ENCODE results near the gene EVI5.
A peak's percentile ranks its signal among the peaks of the same experiment; 100 is the strongest.
"Not testable (repeated sequence)": the region's sequence is repeated elsewhere in the genome, so short reads cannot be mapped to it uniquely, and the experiment has no call there.

Gene EVI5

GRCh38 chr1:92747735-92748134 is 37.2 kb downstream of the EVI5 start:
- no peak for DNase-seq

GRCh38 chr1:92746255-92746654 is 38.7 kb downstream of the EVI5 start:
- not testable (repeated sequence) for DNase-seq

- peak; percentile 64 for DNase-seq
Measured at GRCh38 chr1:92743221-92743620, 41.7 kb downstream of the EVI5 start.

GRCh38 chr1:92739669-92740524 is 45.0 kb downstream of the EVI5 start:
- no peak for DNase-seq

DNA sequence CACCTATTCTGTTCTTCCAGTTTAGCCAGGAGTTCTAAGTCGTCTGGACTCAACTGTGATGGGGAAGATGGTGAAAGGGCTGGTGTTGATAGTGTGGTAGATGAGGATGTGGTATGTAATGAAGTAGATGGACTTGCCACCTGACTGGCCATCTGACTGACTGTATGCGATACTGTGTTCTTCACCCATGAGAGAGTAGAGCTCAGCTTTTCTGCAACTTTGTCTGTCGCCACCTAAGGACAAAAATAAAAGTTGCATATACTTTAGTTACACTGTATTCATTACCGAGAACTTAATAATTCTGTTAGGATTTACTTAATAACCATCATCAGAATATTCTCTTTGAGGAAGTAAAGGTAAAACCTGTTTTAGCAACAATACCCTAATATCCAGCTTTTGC is 48.5 kb downstream of the EVI5 start:
- DNase-seq = no peak

- DNase-seq = peak; percentile 16
Measured at GRCh38 chr1:92730476-92730875, 54.4 kb downstream of the EVI5 start.

DNA sequence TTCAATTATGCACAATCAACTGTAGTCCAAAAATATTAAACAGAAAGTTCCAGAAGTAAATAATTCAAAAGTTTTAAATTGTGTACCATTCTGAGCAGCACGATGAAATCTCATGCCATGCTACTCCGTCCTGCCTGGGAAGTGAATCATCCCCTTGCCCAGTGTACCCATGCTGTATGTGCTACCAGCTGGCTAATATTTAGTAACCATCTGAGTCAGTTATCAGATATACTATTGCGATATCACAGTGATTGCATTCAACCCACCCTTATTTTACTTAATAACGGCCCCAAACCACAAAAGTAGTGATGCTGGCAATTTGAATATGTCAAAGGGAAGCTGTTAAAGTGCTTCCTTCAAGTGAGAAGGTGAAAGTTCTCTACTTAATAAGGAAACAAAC is 56.2 kb downstream of the EVI5 start:
- DNase-seq = peak; percentile 8

DNA sequence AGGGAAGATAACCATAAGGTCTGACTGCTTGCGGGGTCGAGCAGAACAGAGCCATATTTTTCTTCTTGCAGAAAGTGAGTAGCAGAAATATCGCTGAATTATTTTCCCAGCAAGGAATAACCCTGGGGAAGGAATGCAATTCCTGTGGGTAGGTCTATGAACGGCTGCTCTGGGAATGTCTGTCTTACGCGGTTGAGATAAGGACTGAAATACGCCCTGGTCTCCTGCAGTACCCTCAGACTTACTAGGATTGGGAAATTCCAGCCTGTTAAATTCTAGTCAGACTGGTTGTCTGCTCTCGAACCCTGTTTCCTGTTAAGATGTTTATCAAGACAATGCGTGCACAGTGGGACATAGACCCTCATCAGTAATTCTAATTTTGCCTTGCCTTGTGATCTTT is 61.2 kb downstream of the EVI5 start:
- DNase-seq = not testable (repeated sequence)

GRCh38 chr1:92721886-92722285 is 63.0 kb downstream of the EVI5 start:
- DNase-seq = no peak

DNA sequence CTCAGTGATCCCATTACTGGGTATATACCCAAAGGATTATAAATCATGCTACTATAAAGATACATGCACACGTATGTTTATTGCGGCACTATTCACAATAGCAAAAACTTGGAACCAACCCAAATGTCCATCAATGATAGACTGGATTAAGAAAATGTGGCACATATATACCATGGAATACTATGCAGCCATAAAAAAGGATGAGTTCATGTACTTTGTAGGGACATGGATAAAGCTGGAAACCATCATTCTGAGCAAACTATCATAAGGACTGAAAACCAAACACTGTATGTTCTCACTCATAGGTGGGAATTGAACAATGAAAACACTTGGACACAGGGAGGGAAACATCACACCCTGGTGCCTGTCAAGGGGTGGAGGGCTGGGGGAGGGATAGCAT is 63.8 kb downstream of the EVI5 start:
- DNase-seq = not testable (repeated sequence)

- DNase-seq = not testable (repeated sequence)
Measured at GRCh38 chr1:92715476-92715951, 69.4 kb downstream of the EVI5 start.

DNA sequence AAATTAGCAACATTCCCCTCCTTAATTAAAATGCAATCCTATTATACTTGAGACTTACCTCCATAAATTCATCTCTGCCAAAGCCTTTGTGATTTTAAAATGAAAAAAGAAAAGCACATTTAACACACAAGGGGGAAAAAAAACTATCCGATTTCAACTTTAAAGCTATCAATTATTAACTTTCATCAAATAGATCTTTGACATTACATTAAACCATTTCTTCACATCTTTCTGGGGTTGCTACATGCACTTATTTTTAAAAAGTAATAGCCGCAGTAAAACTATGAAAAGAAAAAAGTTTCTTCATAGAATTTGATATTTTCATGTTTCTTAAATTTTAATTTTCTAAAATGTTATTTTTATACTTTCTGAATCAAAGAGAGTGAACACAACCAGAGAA is 71.0 kb downstream of the EVI5 start:
- DNase-seq = no peak

DNA sequence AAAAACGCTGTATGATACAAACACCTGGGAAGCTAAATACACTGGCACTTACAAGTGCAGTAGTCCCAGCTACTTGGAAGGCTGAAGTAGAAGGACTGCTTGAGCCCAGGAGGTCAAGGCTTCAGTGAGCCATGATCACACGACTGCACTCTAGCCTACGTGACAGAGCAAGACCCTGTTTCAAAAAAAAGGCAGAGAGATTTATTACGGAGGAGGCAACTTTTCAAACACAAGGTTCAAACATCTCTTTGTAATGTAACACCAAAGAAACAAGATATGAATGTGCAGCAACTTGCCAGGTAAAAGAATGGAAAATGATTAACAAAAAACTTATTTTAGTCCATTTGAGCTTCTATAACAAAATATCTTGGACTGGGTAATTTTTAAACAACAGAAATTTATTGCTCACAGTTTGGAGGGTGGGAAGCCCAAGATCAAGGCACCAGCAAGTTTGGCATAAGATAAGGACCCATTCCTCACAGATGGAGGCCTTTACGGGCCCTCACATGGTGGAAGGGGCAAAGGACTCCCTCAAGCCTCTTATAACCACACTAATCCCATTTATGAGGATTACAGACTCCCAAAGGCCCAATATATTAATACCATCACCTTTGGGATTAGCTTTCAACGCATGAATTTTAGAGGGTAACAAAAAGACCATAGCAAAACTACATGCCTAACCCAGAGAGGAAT is 73.3 kb downstream of the EVI5 start:
- DNase-seq = no peak

- peak; percentile 2 for DNase-seq
Measured at GRCh38 chr1:92709738-92710137, 75.2 kb downstream of the EVI5 start.

- peak; percentile 25 for DNase-seq
Measured at GRCh38 chr1:92708368-92708950, 76.4 kb downstream of the EVI5 start.

GRCh38 chr1:92707709-92708108 is 77.2 kb downstream of the EVI5 start:
- no peak for DNase-seq

DNA sequence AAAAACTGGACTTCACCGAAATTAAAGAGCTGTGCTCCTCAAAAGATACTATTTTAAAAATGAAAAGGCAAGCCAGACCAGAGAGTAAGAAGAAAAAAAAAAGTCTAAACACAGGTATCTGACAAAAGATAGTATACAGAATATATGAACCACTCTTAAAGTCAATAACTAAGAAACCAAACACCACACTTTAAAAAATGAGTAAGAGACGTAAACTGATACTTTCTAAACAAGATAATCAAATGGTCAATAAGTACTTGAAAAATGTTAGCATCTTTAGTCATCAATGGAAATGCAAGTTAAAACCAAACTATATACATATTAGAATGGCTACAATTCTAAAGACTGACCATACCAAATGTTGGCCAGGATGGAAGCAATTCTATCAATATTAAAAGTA is 77.6 kb downstream of the EVI5 start:
- no peak for DNase-seq

DNA sequence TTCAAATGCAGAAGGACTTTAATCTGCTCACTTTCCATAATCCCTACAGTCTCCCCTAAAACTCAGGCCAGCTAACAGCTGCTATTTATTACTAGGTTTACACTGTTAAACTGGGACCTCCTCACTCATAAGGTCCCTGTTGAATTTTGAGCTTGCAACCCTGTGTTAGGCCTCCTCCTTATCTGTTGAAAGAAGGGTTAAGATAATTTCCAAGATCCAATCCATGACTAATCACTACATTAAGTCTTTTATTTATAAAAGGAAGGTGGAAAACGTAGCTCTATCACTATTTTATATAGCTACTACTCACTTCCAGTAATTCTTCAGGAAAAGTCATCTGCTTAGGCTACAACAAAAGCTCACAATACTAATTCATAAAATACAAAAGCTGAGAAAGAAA is 79.5 kb downstream of the EVI5 start:
- no peak for DNase-seq

GRCh38 chr1:92701147-92701546 is 83.8 kb downstream of the EVI5 start:
- DNase-seq = no peak

DNA sequence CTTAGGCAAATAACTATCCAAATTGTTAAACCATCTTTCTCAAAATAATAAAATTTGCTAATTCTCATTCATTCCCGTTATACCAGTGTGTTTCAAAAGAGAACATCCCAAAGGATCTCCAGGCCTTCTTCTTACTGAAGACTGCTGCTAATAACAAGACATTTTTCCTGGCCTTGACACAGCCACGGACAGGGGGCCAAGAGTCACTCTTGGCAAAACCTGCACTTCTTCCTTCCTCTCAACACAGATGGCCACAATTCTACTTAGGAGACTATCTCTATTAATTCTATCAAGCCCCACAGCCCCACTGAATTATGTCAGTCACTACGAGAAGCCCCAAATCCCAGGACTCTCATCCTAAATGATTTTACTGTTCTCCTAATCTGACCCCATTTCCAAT is 86.0 kb downstream of the EVI5 start:
- DNase-seq = no peak

DNA sequence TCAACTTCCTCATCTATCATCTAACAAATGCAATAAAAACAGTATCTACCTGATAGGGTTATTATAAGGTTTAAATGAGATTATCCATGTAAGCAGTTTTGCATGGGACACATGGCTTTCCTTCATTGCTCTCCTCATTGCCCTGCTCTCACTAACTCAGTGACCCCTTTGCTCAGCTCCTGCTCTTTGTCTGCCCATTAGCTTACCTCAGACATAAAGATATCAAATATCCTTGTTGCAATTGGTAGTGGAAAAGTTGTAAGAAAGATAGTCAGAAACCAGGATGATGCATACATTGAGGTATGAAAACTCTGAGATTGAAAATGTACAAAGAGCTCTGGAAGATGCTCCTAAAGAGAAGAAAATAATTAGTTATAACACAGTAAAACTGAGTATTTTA is 89.8 kb downstream of the EVI5 start:
- DNase-seq = no peak

- peak; percentile 28 for DNase-seq
Measured at GRCh38 chr1:92691925-92692324, 93.0 kb downstream of the EVI5 start.

DNA sequence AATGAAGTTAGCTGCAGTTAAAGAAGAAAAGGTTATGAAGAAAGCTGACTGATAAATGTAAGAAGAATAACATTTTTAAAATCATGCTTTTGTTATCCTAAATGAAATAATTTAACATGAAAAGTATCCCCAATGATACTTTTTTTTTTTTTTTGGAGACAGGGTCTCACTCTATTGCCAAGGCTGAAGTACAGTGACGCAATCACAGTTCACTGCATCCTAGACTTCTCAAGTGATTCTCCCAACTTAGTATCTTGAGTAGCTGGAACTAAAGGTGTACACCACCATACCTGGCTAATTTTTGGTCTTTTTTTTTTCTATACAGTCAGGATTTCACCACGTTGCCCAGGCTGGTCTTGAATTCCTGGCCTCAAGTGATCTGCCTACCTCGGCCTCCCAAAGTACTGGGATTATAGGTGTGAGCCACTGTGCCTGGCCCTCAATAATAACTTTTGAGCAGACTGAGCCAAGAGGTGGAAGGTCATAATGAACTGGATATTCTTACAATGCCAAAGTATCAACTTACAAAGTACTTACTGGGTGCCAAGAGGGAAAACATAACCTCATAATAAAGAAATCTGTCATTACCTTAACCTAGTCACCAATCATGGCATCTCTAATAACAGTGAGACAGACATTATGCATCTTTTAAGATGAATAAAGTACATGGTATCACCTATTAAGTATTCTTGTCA is 94.5 kb downstream of the EVI5 start:
- DNase-seq = no peak

Data from MV-4-11 (cell line).